Endothelial cell of umbilical vein (primary cell): ENCODE data around the gene MRPL55. TPM values are rescaled to one million over a fixed set of nuclear protein-coding genes. Genes with fewer than 3 reads are reported as not detected.

Experiments
- BruUV-seq: library from RNA; stranded (reverse); fragments of 400-500 nt; replicated peaks from 2 replicates; lab custom pipeline; 2021; lab: Mats Ljungman, UMichigan
- CTCF ChIA-PET: fragments of 300-600, 350-600 bp; sonication (Branson Sonifier 250); formaldehyde crosslinking; loops from one replicate; lab custom pipeline; 2021; ENCODE audit warnings: antibody characterized with exemption, inconsistent platforms; lab: Charles Lee
- POLR2A ChIA-PET: fragments of 300-600, 350-600 bp; sonication (Branson Sonifier 250); formaldehyde crosslinking; loops from one replicate; lab custom pipeline; 2021; ENCODE audit warnings: antibody characterized with exemption, inconsistent platforms; lab: Charles Lee
- DNase-seq: peaks from one replicate; pipeline ENCODE4 v3.0.0-alpha.2; 2011; ENCODE audit warnings: low read depth, low spot score
- FAIRE-seq: peaks from 2 replicates; lab custom pipeline; 2011; peaks lifted over from hg19 to GRCh38; lab: Jason Lieb, UNC
- H2AFZ ChIP-seq: 2 replicates; pipeline ENCODE4 v1.6.0; 2012; ENCODE audit warnings: low read depth, low read length, control low read depth, inconsistent platforms
- H3K27ac ChIP-seq: 2 replicates; pipeline ENCODE4 v1.5.1; 2011; ENCODE audit warnings: low read depth, mild to moderate bottlenecking, control low read depth, low read length, moderate library complexity; ENCODE audit not compliant: insufficient read depth
- H3K27me3 ChIP-seq, 2 experiments: 2 replicates each; pipeline versions ENCODE4 v1.6.0 to v1.6.1; 2011; ENCODE audit warnings: low read length in 2 of 2, mixed read lengths in 1 of 2; ENCODE audit not compliant: control insufficient read depth in 2 of 2, insufficient read depth in 2 of 2
- H3K36me3 ChIP-seq, 2 experiments: 2 replicates in 1 of 2; 3 replicates in 1 of 2; pipeline ENCODE4 v1.5.1; 2011; ENCODE audit warnings: low read length in 2 of 2, mild to moderate bottlenecking in 1 of 2, moderate library complexity in 1 of 2; ENCODE audit not compliant: control insufficient read depth in 2 of 2, insufficient read depth in 2 of 2; ENCODE audit errors: extremely low read depth in 1 of 2
- H3K4me1 ChIP-seq: 3 replicates; pipeline ENCODE4 v1.5.1; 2011; ENCODE audit warnings: mild to moderate bottlenecking, low read length; ENCODE audit not compliant: control insufficient read depth, insufficient read depth; ENCODE audit errors: extremely low read depth
- H3K4me2 ChIP-seq: 2 replicates; pipeline ENCODE4 v1.6.1; 2011; ENCODE audit warnings: low read length, control low read depth, mixed read lengths; ENCODE audit not compliant: insufficient read depth
- H3K4me3 ChIP-seq, 3 experiments: fragments of 200-600 bp in 1 of 3; sonication (generic), shearing (Covaris generic) in 1 of 3; replicated peaks in 1 of 3; 2 replicates each; pipeline ENCODE4 v1.5.1; 2011 to 2016; ENCODE audit warnings: control low read depth in 3 of 3, low read length in 3 of 3, mild to moderate bottlenecking in 2 of 3, inconsistent platforms in 1 of 3, low read depth in 1 of 3, moderate library complexity in 1 of 3; ENCODE audit not compliant: insufficient read depth in 1 of 3
- H3K79me2 ChIP-seq: 2 replicates; pipeline ENCODE4 v1.6.0; 2012; ENCODE audit warnings: low read length, inconsistent platforms; ENCODE audit not compliant: control insufficient read depth, insufficient read depth
- H3K9ac ChIP-seq: replicated peaks from 2 replicates; pipeline ENCODE3; 2011; ENCODE audit warnings: low read length, control low read depth; ENCODE audit not compliant: insufficient read depth; ENCODE audit errors: extremely low read depth
- H3K9me1 ChIP-seq: replicated peaks from 3 replicates; pipeline ENCODE4 v1.6.0; 2011; ENCODE audit warnings: mild to moderate bottlenecking, low read length; ENCODE audit not compliant: control insufficient read depth, insufficient read depth; ENCODE audit errors: extremely low read depth
- H3K9me3 ChIP-seq: replicated peaks from 2 replicates; pipeline ENCODE4 v1.5.1; 2012; ENCODE audit warnings: low read length, inconsistent platforms; ENCODE audit not compliant: control insufficient read depth, insufficient read depth
- H4K20me1 ChIP-seq: replicated peaks from 2 replicates; pipeline ENCODE3; 2011; ENCODE audit warnings: mild to moderate bottlenecking, low read length; ENCODE audit not compliant: control insufficient read depth, insufficient read depth; ENCODE audit errors: extremely low read depth
- EZH2 ChIP-seq: IDR thresholded peaks from 2 replicates; pipeline ENCODE4 v1.6.1; 2012; ENCODE audit warnings: borderline replicate concordance, low read depth, mild to moderate bottlenecking, moderate library complexity, low read length, inconsistent platforms; ENCODE audit not compliant: severe bottlenecking
- FOS ChIP-seq: IDR thresholded peaks from 2 replicates; pipeline ENCODE4 v1.6.1; 2011; ENCODE audit warnings: mild to moderate bottlenecking, low read length, moderate library complexity, borderline replicate concordance; ENCODE audit not compliant: insufficient read depth
- GATA2 ChIP-seq: IDR thresholded peaks from 2 replicates; pipeline ENCODE4 v1.7.0; 2011; ENCODE audit warnings: low read depth, mild to moderate bottlenecking, moderate library complexity, mixed read lengths, low read length; ENCODE audit not compliant: insufficient read length, insufficient read depth
- JUN ChIP-seq: IDR thresholded peaks from 2 replicates; pipeline ENCODE4 v1.6.1; 2011; ENCODE audit warnings: borderline replicate concordance, low read depth; ENCODE audit not compliant: insufficient read length, insufficient read depth
- MYC ChIP-seq: IDR thresholded peaks from one replicate; pipeline ENCODE4 v1.6.1; 2011; ENCODE audit warnings: mild to moderate bottlenecking, low read depth, low read length
- POLR2A ChIP-seq: IDR thresholded peaks from 2 replicates; pipeline ENCODE4 v1.6.1; 2012; ENCODE audit warnings: low read depth, mild to moderate bottlenecking, control low read depth, low read length
- POLR2AphosphoS5 ChIP-seq: IDR thresholded peaks from 2 replicates; pipeline ENCODE4 v1.6.1; 2012; ENCODE audit warnings: low read depth, mild to moderate bottlenecking, control low read depth, low read length, moderate library complexity; ENCODE audit not compliant: insufficient read depth
- dilution Hi-C: fragments of 300-500 bp; cut with MboI; formaldehyde crosslinking; loops from one replicate; pipeline ENCODE4 v1.15.0; 2019; ENCODE audit warnings: low sequenced_read_pairs; ENCODE audit not compliant: extremely low pct_ligation_motif_present
- intact Hi-C: fragments of 100-400 bp; cut with micrococcal nuclease; formaldehyde crosslinking; loops from one replicate; pipeline ENCODE4 v1.10.0; 2022
- polyA plus RNA-seq, 4 experiments: library from polyadenylated mRNA; depleted of rRNA in 3 of 4; stranded (reverse) in 3 of 4; unstranded in 1 of 4; fragments of >200 nt; gene quantifications; 2 replicates each; pipeline versions ENCODE4 v1.2.1 to v1.2.3, GENCODE V29; 2011 to 2012; ENCODE audit warnings: missing spikeins in 1 of 4
- total RNA-seq: library from RNA; stranded (reverse); gene quantifications from 2 replicates; pipeline ENCODE4 v1.2.3, GENCODE V29; 2021
- TF ChIP-seq, protein P1 (sequence below): IDR thresholded peaks from 2 replicates; pipeline ENCODE4 v1.6.1; 2011; ENCODE audit not compliant: insufficient read depth, insufficient read length
- TF ChIP-seq, protein P2 (sequence below), 2 donors: IDR thresholded peaks; 1 replicate in 1 of 2; 2 replicates in 1 of 2; pipeline ENCODE4 v1.5.1; 2011; ENCODE audit warnings: low read length in 2 of 2, mild to moderate bottlenecking in 2 of 2, moderate library complexity in 2 of 2, control low read depth in 1 of 2, inconsistent platforms in 1 of 2, low read depth in 1 of 2; ENCODE audit not compliant: insufficient read depth in 1 of 2; ENCODE audit errors: extremely low read depth in 1 of 2

MRPL55 gene
- total and polyA plus RNA-seq, 2 donors (not counting 3 experiments of a cell fraction or from before 2014, with no cell fraction given) = 58.7 to 155 TPM

DNA sequence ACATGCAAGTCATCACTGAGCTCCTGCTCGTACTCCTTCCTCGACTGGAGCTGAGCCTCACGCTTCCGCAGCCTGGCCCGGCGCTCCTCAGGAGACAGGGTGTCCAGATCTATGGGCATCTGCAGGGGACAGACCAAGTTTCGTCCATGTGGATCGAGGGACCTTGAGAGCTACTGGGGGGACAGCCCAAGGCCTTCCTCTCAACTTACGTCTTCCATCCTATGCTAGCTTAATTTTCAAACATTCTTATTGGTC is 2.4 kb downstream of the MRPL55 start:
- Histone ChIP-seq H3K4me2 (no peak overlapping the region), H3K27ac (no peak overlapping the region), H3K4me1 (peaks cover 19% of the 10 kb centered on the region), H3K36me3 (peaks cover 0 to 8% of the 10 kb centered on the region in 2 experiments), H3K9me1 (no peaks in the 10 kb centered on the region), H3K9me3 (no peaks in the 10 kb centered on the region), H3K27me3 (no peaks in the 10 kb centered on the region), H3K9ac (no peak overlapping the region), H2AFZ (no peak overlapping the region), H3K79me2 (peaks cover 19% of the 10 kb centered on the region), H4K20me1 (no peaks in the 10 kb centered on the region), H3K4me3 (no peak overlapping the region)
- POLR2A ChIA-PET = no interaction called here
- FAIRE-seq = no peak
- TF ChIP-seq EZH2 (no peak), JUN (no peak), MYC (no peak), FOS (no peak), GATA2 (no peak), POLR2A (no peak), POLR2AphosphoS5 (no peak)
- TF ChIP-seq, protein P1, sequence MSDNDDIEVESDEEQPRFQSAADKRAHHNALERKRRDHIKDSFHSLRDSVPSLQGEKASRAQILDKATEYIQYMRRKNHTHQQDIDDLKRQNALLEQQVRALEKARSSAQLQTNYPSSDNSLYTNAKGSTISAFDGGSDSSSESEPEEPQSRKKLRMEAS = no peak
- TF ChIP-seq, protein P2, sequence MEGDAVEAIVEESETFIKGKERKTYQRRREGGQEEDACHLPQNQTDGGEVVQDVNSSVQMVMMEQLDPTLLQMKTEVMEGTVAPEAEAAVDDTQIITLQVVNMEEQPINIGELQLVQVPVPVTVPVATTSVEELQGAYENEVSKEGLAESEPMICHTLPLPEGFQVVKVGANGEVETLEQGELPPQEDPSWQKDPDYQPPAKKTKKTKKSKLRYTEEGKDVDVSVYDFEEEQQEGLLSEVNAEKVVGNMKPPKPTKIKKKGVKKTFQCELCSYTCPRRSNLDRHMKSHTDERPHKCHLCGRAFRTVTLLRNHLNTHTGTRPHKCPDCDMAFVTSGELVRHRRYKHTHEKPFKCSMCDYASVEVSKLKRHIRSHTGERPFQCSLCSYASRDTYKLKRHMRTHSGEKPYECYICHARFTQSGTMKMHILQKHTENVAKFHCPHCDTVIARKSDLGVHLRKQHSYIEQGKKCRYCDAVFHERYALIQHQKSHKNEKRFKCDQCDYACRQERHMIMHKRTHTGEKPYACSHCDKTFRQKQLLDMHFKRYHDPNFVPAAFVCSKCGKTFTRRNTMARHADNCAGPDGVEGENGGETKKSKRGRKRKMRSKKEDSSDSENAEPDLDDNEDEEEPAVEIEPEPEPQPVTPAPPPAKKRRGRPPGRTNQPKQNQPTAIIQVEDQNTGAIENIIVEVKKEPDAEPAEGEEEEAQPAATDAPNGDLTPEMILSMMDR (IDR thresholded peaks at IDR 0.05; ENCODE audit: extremely low read depth in 1 of 2, insufficient read depth in 1 of 2, low read depth in 1 of 2, low read length in 2 of 2) = no peak
- dilution Hi-C loops (no loop called here), intact Hi-C loops (loop anchor here (5.0 kb wide), 1 partner anchor 351 kb away; a partner anchor contains a TSS)
- CTCF ChIA-PET = interaction anchor here (1.0 to 1.3 kb wide), 2 partner anchors 42 to 107 kb away, joined by 3 to 4 read pairs; no protein-coding TSS in a partner anchor
- no peak for DNase-seq
- no TSS peak for BruUV-seq
